ENCODE results near the gene COL6A6. TPM values are rescaled to one million over a fixed set of nuclear protein-coding genes. Genes with fewer than 3 reads are reported as not detected.

COL6A6 gene
- total and polyA plus RNA-seq, 10 donors = 0.24 to 6.5 (median 0.94) TPM; not detected in 1

- peaks cover 0 to under 1% (median 0%) of the 10 kb centered on the region in 7 donors for H3K27me3 ChIP-seq (replicated peaks in 1 of 7)
- DNase-seq = no peak
- H3K4me1 ChIP-seq = no peaks in the 10 kb centered on the region
- TF ChIP-seq CTCF (IDR thresholded peaks at IDR 0.05 in 8 of 11, conservative IDR thresholded peaks at IDR 0.05 in 3 of 11) (no peak), POLR2AphosphoS5 (IDR thresholded peaks at IDR 0.05) (no peak), POLR2A (IDR thresholded peaks at IDR 0.05) (no peak)
- no peaks in the 10 kb centered on the region for H3K36me3 ChIP-seq
- WGBS, 5 donors = 60 to 68% (median 61%) methylated on average over 5 of the region's 5 CpGs
- intact Hi-C loops (cut with DNase I; ENCODE audit: low total_unique reads) = no loop called here
- H3K27ac ChIP-seq = no peak overlapping the region
- no peak overlapping the region for H3K4me3 ChIP-seq
- H3K9me3 ChIP-seq = no peaks in the 10 kb centered on the region
These were observed 12.7 kb downstream of the COL6A6 start for GRCh38 chr3:130529486-130530215.

GRCh38 chr3:130533247-130533646, 16.3 kb downstream of the COL6A6 start:
- intact Hi-C loops (cut with DNase I; ENCODE audit: low total_unique reads) = no loop called here
- Histone ChIP-seq H3K36me3 (no peaks in the 10 kb centered on the region), H3K4me1 (no peaks in the 10 kb centered on the region), H3K27ac (no peak overlapping the region), H3K27me3 (replicated peaks in 1 of 7) (no peaks in the 10 kb centered on the region), H3K4me3 (no peak overlapping the region), H3K9me3 (no peaks in the 10 kb centered on the region)
- no peak for DNase-seq
- WGBS, 5 donors = 69 to 83% (median 78%) methylated on average over 2 of the region's 2 CpGs
- TF ChIP-seq POLR2AphosphoS5 (IDR thresholded peaks at IDR 0.05) (no peak), CTCF (IDR thresholded peaks at IDR 0.05 in 8 of 11, conservative IDR thresholded peaks at IDR 0.05 in 3 of 11) (no peak), POLR2A (IDR thresholded peaks at IDR 0.05) (no peak)

GRCh38 chr3:130537673-130538304, 20.8 kb downstream of the COL6A6 start:
- no peak for DNase-seq
- Histone ChIP-seq H3K27me3 (replicated peaks in 1 of 7) (no peaks in the 10 kb centered on the region), H3K9me3 (no peaks in the 10 kb centered on the region), H3K27ac (no peak overlapping the region), H3K4me1 (no peaks in the 10 kb centered on the region), H3K36me3 (no peaks in the 10 kb centered on the region), H3K4me3 (no peak overlapping the region)
- 60 to 85% (median 73%) methylated on average over 1 of the region's 1 CpG for WGBS, 5 donors
- TF ChIP-seq CTCF (IDR thresholded peaks at IDR 0.05 in 8 of 11, conservative IDR thresholded peaks at IDR 0.05 in 3 of 11) (no peak), POLR2A (IDR thresholded peaks at IDR 0.05) (no peak), POLR2AphosphoS5 (IDR thresholded peaks at IDR 0.05) (no peak)
- intact Hi-C loops (cut with DNase I; ENCODE audit: low total_unique reads) = no loop called here

GRCh38 chr3:130539005-130539404, 22.0 kb downstream of the COL6A6 start:
- Histone ChIP-seq H3K9me3 (no peaks in the 10 kb centered on the region), H3K27ac (no peak overlapping the region), H3K36me3 (no peaks in the 10 kb centered on the region), H3K4me1 (no peaks in the 10 kb centered on the region), H3K27me3 (replicated peaks in 1 of 7) (no peaks in the 10 kb centered on the region), H3K4me3 (no peak overlapping the region)
- intact Hi-C loops (cut with DNase I; ENCODE audit: low total_unique reads) = no loop called here
- 71 to 81% (median 73%) methylated on average over 6 of the region's 6 CpGs for WGBS, 5 donors
- TF ChIP-seq CTCF (IDR thresholded peaks at IDR 0.05 in 8 of 11, conservative IDR thresholded peaks at IDR 0.05 in 3 of 11) (peak in 7 of 11 experiments; percentile 31 to 55 (median 45)), POLR2AphosphoS5 (IDR thresholded peaks at IDR 0.05) (no peak)
- no peak for DNase-seq

Data from spleen (tissue), 11 donors.